Hepatocyte (in vitro differentiated cells): ENCODE results near the gene ST6GALNAC5.

ENCODE experiments used
- EZH2phosphoT487 ChIP-seq: fragments of 200-600 bp; sonication (generic); IDR thresholded peaks from one replicate; pipeline ENCODE4 v1.6.1; 2018; ENCODE audit warnings: antibody characterized with exemption, mild to moderate bottlenecking, low read depth, moderate library complexity; ENCODE audit not compliant: unreplicated experiment, severe bottlenecking
- TF ChIP-seq, protein P1 (sequence below): fragments of 200-600 bp; sonication (generic); IDR thresholded peaks from 2 replicates; pipeline ENCODE4 v1.5.1; 2016; ENCODE audit warnings: antibody characterized with exemption, mild to moderate bottlenecking; ENCODE audit not compliant: poor library complexity

DNA sequence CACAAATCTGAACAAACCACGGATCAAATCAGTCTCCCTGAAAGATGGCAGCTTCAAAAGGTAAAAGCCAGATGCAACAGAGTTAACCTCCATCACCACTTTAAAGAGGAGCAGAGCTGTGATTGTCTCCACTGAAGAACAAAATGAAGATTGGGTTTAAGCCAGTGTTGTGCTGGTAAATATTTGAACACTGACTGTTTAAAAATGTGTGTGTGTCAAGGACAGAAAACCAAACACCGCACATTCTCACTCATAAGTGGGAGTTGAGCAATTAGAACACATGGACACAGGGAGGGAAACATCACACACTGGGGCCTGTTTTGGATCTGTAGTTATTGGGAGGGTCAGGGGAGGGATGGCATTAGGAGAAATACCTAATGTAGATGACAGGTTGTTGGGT lies 83.9 kb downstream of the ST6GALNAC5 start:
- TF ChIP-seq, protein P1, sequence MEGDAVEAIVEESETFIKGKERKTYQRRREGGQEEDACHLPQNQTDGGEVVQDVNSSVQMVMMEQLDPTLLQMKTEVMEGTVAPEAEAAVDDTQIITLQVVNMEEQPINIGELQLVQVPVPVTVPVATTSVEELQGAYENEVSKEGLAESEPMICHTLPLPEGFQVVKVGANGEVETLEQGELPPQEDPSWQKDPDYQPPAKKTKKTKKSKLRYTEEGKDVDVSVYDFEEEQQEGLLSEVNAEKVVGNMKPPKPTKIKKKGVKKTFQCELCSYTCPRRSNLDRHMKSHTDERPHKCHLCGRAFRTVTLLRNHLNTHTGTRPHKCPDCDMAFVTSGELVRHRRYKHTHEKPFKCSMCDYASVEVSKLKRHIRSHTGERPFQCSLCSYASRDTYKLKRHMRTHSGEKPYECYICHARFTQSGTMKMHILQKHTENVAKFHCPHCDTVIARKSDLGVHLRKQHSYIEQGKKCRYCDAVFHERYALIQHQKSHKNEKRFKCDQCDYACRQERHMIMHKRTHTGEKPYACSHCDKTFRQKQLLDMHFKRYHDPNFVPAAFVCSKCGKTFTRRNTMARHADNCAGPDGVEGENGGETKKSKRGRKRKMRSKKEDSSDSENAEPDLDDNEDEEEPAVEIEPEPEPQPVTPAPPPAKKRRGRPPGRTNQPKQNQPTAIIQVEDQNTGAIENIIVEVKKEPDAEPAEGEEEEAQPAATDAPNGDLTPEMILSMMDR: no peak
- no peak for TF ChIP-seq EZH2phosphoT487
